Central memory CD8-positive, alpha-beta T cell (primary cell): ENCODE data around the gene TUBGCP3.

ENCODE experiments used
- ATAC-seq: fragments of 150-1000 bp; cut with Tn5 transposase; replicated peaks from 2 replicates; pipeline ENCODE4 v1.10.0; 2022; ENCODE audit warnings: mild to moderate bottlenecking, moderate FRiP score, moderate number of reproducible peaks; ENCODE audit not compliant: poor library complexity, severe bottlenecking; ENCODE audit errors: extremely low read depth
- DNase-seq, 2 donors: peaks; one replicate each; pipeline ENCODE4 v3.0.0; 2021; ENCODE audit warnings: low spot score in 2 of 2
- H3K27ac Mint-ChIP-seq: one replicate; pipeline ENCODE4 v1.8.0; 2022; ENCODE audit warnings: low read depth, mild to moderate bottlenecking, moderate library complexity, mixed read lengths
- H3K27me3 Mint-ChIP-seq: one replicate; pipeline ENCODE4 v1.8.0; 2022; ENCODE audit warnings: mixed read lengths
- H3K36me3 Mint-ChIP-seq: one replicate; pipeline ENCODE4 v1.8.0; 2022; ENCODE audit warnings: mild to moderate bottlenecking, moderate library complexity, mixed read lengths; ENCODE audit not compliant: insufficient read depth
- H3K4me1 Mint-ChIP-seq: one replicate; pipeline ENCODE4 v1.8.0; 2022; ENCODE audit warnings: mixed read lengths
- H3K4me3 Mint-ChIP-seq: one replicate; pipeline ENCODE4 v1.8.0; 2022; ENCODE audit warnings: mild to moderate bottlenecking, moderate library complexity, mixed read lengths
- H3K9me3 Mint-ChIP-seq: one replicate; pipeline ENCODE4 v1.8.0; 2022; ENCODE audit warnings: mixed read lengths

Gene TUBGCP3

DNA sequence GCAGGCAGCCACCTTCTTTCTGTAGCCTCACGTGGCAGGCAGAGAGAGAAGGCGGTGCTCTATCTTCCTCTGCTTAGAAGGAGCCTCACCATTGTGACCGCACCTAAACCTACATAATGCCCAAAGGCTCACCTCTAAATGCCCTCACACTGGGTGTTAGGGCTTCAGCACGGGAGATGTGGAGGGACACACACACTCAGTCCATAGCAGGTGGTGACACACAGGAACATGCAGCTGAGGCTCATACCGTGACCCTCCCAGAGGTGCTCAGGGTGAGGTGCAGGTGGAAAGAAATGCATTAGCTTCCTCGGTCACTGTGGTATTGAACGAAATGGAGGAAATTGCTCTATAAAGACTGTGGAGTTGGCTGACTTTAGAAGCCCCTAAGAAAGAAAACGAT is 37.7 kb upstream of the TUBGCP3 start:
- H3K36me3 Mint-ChIP-seq = no peaks in the 10 kb centered on the region
- H3K4me3 Mint-ChIP-seq = no peak overlapping the region
- peaks cover 67% of the 10 kb centered on the region for H3K27me3 Mint-ChIP-seq
- ATAC-seq (no peak), DNase-seq (no peak)
- no peak overlapping the region for H3K27ac Mint-ChIP-seq
- no peaks in the 10 kb centered on the region for H3K4me1 Mint-ChIP-seq
- no peaks in the 10 kb centered on the region for H3K9me3 Mint-ChIP-seq

DNA sequence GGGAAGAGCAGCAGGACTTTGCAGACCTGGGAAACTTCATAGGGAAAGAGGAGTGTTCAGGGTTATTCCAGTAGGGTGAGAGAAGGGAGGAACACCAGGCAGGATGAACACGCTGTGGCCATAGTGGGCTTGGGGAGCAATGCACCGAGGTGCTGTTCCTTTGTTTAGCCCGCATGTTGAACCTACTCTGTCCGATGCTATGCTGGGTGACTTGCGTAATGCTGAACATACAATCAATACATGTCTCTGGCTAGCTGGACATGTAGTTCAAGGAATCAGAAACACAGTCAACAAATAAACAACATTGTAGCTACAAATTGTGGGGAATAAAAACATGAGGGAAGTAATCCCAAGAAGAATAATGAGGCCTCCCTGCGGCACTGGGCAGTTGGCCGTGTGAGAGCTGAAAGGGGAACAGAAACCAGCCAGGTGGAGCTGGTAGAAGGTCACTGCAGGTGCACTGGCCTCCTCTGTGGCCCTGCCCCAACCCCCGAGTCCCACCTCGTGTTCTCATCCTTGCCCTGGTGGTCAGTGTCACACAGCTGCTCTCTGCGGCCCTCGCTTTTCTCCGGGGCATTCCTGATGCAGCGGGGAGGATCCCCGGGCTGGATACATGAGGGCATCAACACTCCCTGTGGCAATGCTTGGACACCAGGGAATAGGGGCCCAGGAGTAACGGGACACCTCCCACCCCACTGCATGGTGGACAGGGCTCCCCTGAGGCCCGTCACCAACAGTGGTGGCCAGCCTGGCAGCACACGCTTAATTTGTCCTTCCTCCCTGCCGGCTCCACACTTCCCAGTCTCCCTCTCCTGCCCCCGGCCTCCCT is 36.9 kb upstream of the TUBGCP3 start:
- DNase-seq (no peak), ATAC-seq (no peak)
- H3K27ac Mint-ChIP-seq = no peak overlapping the region
- no peaks in the 10 kb centered on the region for H3K9me3 Mint-ChIP-seq
- no peak overlapping the region for H3K4me3 Mint-ChIP-seq
- H3K27me3 Mint-ChIP-seq = peaks cover 75% of the 10 kb centered on the region
- no peaks in the 10 kb centered on the region for H3K36me3 Mint-ChIP-seq
- no peaks in the 10 kb centered on the region for H3K4me1 Mint-ChIP-seq

- Mint-ChIP-seq H3K27ac (no peak overlapping the region), H3K36me3 (no peaks in the 10 kb centered on the region), H3K27me3 (peaks cover 80% of the 10 kb centered on the region), H3K4me1 (no peaks in the 10 kb centered on the region), H3K4me3 (no peak overlapping the region), H3K9me3 (no peaks in the 10 kb centered on the region)
- ATAC-seq (no peak), DNase-seq (no peak)
Measured at GRCh38 chr13:112624040-112624439, 36.1 kb upstream of the TUBGCP3 start.

- Mint-ChIP-seq H3K27me3 (peaks cover 75% of the 10 kb centered on the region), H3K27ac (no peak overlapping the region)
- no peak for ATAC-seq
Measured at GRCh38 chr13:112623051-112623711, 35.2 kb upstream of the TUBGCP3 start.

GRCh38 chr13:112622375-112622774 is 34.4 kb upstream of the TUBGCP3 start:
- DNase-seq = no peak
- no peaks in the 10 kb centered on the region for H3K4me1 Mint-ChIP-seq
- no peaks in the 10 kb centered on the region for H3K36me3 Mint-ChIP-seq
- ATAC-seq = no peak
- peak overlapping the region; percentile 7 for H3K27ac Mint-ChIP-seq
- H3K4me3 Mint-ChIP-seq = no peak overlapping the region
- no peaks in the 10 kb centered on the region for H3K9me3 Mint-ChIP-seq
- H3K27me3 Mint-ChIP-seq = peaks cover 80% of the 10 kb centered on the region

More at GRCh38 chr13:112623051-112623711, 35.2 kb upstream of the TUBGCP3 start:
- Mint-ChIP-seq H3K4me3 (no peak overlapping the region), H3K9me3 (no peaks in the 10 kb centered on the region), H3K4me1 (no peaks in the 10 kb centered on the region), H3K36me3 (no peaks in the 10 kb centered on the region)
- no peak for DNase-seq

- peaks cover 72% of the 10 kb centered on the region for H3K27me3 Mint-ChIP-seq
- no peak overlapping the region for H3K27ac Mint-ChIP-seq
- H3K36me3 Mint-ChIP-seq = no peaks in the 10 kb centered on the region
- no peaks in the 10 kb centered on the region for H3K4me1 Mint-ChIP-seq
- DNase-seq (no peak), ATAC-seq (no peak)
- H3K9me3 Mint-ChIP-seq = no peaks in the 10 kb centered on the region
- H3K4me3 Mint-ChIP-seq = no peak overlapping the region
Measured at GRCh38 chr13:112619730-112620631, 32.0 kb upstream of the TUBGCP3 start.

GRCh38 chr13:112618501-112618900 is 30.5 kb upstream of the TUBGCP3 start:
- H3K9me3 Mint-ChIP-seq = no peaks in the 10 kb centered on the region
- no peaks in the 10 kb centered on the region for H3K4me1 Mint-ChIP-seq
- no peaks in the 10 kb centered on the region for H3K36me3 Mint-ChIP-seq
- no peak overlapping the region for H3K27ac Mint-ChIP-seq
- DNase-seq = no peak
- no peak for ATAC-seq
- H3K4me3 Mint-ChIP-seq = no peak overlapping the region
- H3K27me3 Mint-ChIP-seq = peaks cover 72% of the 10 kb centered on the region

- Mint-ChIP-seq H3K36me3 (no peaks in the 10 kb centered on the region), H3K27me3 (peaks cover 66% of the 10 kb centered on the region), H3K9me3 (no peaks in the 10 kb centered on the region), H3K4me3 (no peak overlapping the region), H3K4me1 (no peaks in the 10 kb centered on the region), H3K27ac (no peak overlapping the region)
- DNase-seq = no peak
- ATAC-seq = no peak
Measured at GRCh38 chr13:112617754-112618375, 29.9 kb upstream of the TUBGCP3 start.

- ATAC-seq (no peak), DNase-seq (no peak)
- Mint-ChIP-seq H3K27me3 (peaks cover 62% of the 10 kb centered on the region), H3K27ac (no peak overlapping the region), H3K36me3 (no peaks in the 10 kb centered on the region), H3K4me3 (no peak overlapping the region), H3K4me1 (no peaks in the 10 kb centered on the region), H3K9me3 (no peaks in the 10 kb centered on the region)
Measured at GRCh38 chr13:112616586-112617362, 28.8 kb upstream of the TUBGCP3 start.

DNA sequence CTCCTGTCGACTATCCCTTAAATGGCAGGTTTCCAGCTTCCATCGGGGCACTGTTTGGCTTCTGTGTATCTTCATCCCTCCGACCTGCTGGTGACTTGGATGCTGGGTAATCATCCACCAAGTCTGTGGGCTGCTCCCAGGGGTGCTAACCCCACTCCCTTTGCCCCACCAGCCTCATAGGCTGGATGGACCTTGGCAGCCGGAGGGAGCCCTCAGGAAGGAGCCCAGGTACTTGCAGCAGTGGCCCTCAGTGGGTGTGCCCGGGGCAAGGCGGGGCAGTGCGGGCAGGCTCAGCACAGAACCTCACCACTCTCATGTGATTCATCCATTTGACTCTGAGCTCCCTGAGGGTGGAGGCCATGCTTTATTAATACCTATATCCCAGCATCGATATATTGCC is 27.4 kb upstream of the TUBGCP3 start:
- Mint-ChIP-seq H3K9me3 (no peaks in the 10 kb centered on the region), H3K27me3 (peaks cover 73% of the 10 kb centered on the region), H3K4me1 (no peaks in the 10 kb centered on the region), H3K27ac (no peak overlapping the region), H3K36me3 (no peaks in the 10 kb centered on the region), H3K4me3 (no peak overlapping the region)
- ATAC-seq = no peak
- DNase-seq = no peak

- DNase-seq (no peak), ATAC-seq (no peak)
- H3K4me3 Mint-ChIP-seq = no peak overlapping the region
- H3K36me3 Mint-ChIP-seq = no peaks in the 10 kb centered on the region
- H3K27ac Mint-ChIP-seq = no peak overlapping the region
- H3K9me3 Mint-ChIP-seq = no peaks in the 10 kb centered on the region
- H3K4me1 Mint-ChIP-seq = no peaks in the 10 kb centered on the region
- peaks cover 73% of the 10 kb centered on the region for H3K27me3 Mint-ChIP-seq
Measured at GRCh38 chr13:112614835-112615234, 26.9 kb upstream of the TUBGCP3 start.

GRCh38 chr13:112608212-112608611 is 20.3 kb upstream of the TUBGCP3 start:
- no peak overlapping the region for H3K4me3 Mint-ChIP-seq
- H3K36me3 Mint-ChIP-seq = no peaks in the 10 kb centered on the region
- H3K27ac Mint-ChIP-seq = no peak overlapping the region
- ATAC-seq = no peak
- H3K4me1 Mint-ChIP-seq = peaks cover 9% of the 10 kb centered on the region
- H3K27me3 Mint-ChIP-seq = peaks cover 43% of the 10 kb centered on the region
- H3K9me3 Mint-ChIP-seq = no peaks in the 10 kb centered on the region
- DNase-seq = no peak
